NAMALWA (cell line): ENCODE data around the gene TSHZ2.

ENCODE experiments used
- DNase-seq: peaks from one replicate; pipeline ENCODE4 v3.0.0-alpha.2; 2015; ENCODE audit warnings: low spot score

Gene TSHZ2, protein sequence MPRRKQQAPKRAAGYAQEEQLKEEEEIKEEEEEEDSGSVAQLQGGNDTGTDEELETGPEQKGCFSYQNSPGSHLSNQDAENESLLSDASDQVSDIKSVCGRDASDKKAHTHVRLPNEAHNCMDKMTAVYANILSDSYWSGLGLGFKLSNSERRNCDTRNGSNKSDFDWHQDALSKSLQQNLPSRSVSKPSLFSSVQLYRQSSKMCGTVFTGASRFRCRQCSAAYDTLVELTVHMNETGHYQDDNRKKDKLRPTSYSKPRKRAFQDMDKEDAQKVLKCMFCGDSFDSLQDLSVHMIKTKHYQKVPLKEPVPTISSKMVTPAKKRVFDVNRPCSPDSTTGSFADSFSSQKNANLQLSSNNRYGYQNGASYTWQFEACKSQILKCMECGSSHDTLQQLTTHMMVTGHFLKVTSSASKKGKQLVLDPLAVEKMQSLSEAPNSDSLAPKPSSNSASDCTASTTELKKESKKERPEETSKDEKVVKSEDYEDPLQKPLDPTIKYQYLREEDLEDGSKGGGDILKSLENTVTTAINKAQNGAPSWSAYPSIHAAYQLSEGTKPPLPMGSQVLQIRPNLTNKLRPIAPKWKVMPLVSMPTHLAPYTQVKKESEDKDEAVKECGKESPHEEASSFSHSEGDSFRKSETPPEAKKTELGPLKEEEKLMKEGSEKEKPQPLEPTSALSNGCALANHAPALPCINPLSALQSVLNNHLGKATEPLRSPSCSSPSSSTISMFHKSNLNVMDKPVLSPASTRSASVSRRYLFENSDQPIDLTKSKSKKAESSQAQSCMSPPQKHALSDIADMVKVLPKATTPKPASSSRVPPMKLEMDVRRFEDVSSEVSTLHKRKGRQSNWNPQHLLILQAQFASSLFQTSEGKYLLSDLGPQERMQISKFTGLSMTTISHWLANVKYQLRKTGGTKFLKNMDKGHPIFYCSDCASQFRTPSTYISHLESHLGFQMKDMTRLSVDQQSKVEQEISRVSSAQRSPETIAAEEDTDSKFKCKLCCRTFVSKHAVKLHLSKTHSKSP (N-terminal part only)

DNA sequence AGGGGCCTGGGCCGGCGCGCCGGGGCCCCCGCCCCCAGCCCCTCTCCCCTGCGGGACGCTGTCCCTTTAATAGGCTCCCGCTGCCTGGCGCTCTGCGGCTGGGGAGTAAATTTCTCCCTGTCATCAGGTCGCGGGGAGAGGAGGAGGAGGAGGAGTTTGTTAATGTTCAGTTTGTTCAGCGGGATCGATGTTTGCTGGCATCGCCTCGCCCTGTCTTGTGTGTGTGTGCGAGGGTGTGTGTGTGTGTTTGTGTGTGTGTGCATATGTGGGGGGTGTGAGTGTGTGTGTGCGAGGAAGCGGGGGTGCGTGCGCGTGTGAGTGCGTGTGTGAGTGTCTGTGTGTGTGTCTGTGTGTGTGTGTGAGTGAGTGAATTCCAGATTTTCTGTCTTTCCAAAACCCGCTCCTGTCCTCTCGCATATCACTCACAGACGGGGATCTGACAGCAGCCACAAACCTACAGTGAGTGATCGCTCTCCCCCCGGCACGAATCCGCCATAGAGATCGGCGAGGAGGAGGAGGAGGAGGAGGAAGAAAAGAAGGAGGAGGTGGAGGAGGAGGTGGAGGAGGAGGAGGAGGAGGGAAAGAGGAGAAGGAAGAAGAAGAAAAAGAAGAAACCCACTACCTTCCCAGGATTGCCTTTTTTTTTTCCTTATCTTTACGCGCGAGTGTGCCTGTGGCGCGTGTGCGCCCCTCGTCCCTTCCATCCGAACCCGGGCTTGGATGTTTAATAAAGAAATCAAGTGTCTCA is at the start of gene TSHZ2:
Gene TSHZ2, plus strand, starts transcription at position 169 of the 748 bp plus-strand sequence. CDS start 936 bp downstream, outside the sequence.
- no peak for DNase-seq

DNA sequence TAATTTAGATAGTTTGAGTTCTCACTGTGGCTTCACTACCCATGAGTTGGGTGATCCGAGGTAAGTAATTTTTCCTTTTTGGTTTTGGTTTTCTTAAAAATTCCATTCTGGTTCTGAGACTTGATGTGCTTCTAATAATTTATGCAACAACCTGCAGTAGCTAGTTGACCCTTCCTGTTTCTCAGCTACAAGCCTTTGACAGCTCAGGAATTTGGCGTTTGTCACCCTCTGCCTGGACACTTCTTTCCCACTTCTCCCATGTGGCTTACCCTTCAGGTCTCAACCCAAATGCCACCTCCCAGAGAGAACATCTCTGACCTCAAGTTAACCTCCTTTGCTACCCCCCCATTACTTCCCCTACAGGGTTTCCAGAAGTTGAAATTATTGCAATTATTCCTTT is 49.7 kb upstream of the TSHZ2 start:
- DNase-seq, result no peak

DNA sequence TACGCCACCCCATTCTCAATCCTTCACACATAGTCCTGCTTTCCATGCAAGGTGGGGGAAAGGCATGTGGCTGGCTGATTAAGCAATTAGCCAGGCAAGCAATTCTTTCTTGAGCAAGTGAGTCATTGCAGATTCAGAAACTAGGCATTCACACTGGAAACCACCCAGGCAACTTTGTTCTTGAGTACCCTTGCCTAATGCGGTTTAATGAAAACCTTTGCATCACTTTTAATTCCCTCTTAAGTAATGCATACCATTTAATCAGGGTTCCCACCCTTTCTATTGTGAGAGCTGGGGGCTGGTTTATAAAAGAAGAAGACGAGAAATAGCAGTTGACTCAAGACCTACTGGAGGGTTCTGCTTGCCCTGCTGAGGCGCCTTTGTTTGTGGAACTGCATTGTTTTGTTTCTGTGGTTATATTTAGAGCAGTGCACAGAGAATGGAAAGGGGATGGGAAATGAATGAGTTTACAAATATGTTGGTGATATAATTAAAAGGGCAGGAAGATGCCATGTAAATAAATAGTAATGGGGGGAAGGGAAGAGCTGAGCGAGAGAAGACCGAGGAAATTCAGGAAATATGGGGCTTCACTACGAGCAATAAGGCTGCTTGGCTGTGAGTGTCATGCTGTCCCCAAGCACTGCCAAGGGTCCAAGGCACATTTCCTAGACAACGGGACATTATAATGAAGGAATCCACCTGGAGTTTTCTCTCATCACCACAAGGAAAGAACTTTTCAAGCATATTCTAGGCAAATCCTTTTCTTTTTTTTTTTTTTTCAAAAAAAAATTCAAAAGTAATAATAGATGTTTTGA is 48.8 kb upstream of the TSHZ2 start:
- no peak for DNase-seq

DNA sequence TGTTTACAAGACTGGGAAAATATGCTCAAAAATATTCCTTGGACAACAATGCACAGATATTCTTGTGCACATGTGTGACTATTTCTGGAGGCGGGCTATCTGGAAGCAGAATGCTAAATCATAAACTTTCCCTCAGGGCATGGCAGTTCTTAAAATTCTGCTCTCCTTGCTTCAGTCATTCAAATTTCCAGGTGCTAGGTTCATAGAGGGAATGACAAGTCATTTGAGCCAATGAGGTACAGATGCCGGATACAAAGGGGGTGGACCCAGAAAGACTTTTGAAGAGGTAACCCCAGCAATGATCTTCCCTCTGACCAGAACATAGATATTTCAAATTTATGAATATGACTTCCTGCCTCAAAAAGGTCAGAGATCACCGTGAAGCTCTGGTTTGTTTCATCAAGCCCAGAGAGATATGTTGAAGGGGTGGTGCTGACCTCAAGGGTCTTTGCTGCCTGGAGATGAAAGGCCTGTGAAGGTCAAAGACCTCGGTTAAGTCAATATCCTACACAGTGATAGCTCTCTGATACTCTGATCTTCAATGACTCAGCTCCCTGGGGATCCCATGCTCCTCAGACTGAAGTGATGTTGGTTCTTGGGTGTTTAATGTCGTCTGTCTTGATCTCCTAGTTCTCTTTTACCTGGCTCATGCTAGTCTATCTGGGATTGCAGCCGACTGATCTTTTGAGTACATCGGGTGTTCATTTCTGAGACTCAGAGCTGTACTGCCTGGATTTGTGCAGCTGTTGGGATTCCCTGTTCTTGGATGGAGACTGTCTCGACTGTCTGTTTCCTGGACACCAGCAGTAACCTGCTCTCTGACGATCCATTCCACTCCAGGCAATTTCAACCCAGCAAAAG is 47.5 kb upstream of the TSHZ2 start:
- DNase-seq, result no peak

DNA sequence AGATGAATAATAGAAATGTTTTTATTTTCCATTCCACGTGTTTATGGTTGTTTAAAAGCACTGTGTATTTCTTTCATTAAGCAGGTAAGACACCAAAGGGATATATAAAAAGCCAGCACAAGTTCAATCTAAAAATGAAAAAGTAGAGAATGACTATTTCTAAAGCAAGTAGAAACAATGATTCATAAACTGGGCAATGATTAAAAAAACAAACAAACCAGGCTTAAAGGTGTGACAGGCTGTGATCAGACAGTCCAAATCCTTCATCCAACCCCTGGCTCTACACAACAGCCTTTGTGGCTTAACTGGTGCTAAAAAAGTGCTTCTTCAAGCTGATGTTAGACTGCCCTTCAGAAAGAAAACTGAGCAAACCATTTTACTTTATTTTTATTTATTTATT is 45.7 kb upstream of the TSHZ2 start:
- no peak for DNase-seq

DNA sequence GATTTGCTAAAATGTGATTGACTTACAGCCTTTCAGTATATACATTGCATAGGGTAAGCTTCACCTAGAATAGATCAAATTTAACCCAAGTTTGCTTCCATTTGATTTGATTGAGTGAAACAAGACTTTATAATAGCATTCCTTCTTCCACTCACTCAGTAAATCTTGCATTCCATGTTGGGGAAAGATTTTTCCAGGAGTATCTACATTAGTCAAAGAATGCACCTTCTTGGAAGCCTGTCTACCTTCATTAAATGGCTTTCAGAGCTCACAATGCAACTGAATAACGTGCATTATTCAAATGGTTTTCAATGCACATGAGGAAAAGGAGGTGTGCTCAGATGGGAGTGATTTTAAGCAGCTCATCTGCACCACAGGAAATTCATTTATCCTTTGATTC is 38.3 kb upstream of the TSHZ2 start:
- no peak for DNase-seq

DNA sequence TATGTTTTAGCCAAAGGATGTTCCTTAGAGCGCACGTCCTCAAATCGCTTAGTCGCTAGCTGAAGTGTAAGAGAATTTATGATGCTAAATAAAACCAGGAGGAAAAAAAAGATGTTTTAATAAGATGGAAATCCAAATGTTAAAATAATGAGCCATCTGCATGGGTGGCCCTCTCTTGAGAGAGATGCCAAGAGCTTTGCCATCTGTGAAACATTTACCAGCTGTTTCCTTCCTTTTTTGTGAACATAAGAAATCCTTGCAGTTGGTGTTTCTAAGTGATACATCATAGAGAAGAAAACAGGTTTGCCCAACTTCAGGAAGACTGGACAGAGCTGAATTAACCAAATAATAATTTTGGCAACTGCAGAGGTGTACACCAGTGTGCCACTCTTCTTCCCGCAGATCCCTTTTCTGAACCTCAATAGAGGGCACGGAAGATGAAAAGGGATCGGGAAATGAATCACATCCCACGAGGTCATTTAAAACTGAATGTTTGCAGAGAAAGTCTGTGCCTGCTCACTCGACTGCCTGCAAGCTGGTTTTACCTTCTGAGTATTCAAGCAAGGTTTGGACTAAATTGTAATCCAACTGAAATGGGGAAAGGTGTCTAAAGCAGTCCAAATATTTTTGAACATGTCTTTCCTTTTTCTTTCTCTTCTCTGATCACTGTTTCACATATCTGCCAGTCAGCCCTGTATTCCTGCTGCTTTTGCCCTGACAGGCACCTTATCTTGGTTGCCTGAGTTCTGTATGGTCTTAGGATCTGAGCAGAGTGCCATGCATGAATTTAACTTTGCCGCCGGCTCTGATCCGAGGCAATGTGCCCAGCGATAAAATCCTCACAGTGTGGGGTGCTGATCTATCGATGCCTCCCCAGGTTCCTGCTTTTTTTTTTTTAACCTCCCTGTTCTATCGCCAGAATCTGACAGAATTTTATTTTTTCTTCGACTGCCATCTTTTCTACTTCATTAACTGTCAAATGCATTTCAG is 35.5 kb upstream of the TSHZ2 start:
- DNase-seq, result no peak

DNA sequence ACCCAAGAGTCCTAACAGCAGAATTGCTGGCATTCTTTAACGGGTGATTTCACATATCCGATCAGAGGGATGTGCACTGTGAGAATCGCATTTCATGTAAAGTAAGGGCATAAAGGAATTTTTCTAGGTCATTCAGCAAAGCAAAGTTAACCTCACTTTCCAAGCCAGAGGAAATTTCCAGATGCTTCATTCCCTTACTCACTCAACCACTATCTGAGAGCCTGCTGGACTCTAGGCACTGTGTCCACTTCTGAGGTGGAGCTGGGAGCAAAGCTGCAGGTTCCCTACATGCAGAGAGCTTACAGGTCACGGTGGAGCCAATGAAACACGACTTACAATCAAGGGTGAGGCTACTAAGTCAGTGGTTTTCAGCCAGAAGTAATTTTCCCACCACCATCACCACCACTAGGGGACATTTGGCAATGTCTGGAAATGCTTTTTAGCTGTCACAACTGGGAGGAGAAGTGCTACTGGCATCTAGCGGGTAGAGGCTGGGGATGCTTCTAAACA is 34.5 kb upstream of the TSHZ2 start:
- DNase-seq, result peak; percentile 5

DNA sequence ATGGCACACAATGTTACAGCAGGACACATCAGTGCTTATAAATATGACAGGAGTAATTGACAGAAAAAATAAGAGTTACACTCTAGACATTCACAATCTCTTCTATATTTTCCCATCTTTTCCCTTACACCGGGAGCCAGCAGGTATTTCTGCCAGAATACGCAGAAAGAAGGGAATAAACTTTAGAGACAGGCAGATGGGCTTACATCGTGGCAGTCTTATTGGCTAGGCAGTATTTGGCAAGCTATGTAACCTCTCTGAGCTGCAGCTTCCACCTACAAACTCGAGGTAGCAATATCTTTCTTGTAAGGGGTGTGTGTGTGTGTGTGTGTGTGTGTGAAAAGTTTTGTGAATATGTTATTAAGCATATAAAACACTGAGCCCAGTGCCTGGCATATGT is 33.0 kb upstream of the TSHZ2 start:
- DNase-seq, result no peak

DNA sequence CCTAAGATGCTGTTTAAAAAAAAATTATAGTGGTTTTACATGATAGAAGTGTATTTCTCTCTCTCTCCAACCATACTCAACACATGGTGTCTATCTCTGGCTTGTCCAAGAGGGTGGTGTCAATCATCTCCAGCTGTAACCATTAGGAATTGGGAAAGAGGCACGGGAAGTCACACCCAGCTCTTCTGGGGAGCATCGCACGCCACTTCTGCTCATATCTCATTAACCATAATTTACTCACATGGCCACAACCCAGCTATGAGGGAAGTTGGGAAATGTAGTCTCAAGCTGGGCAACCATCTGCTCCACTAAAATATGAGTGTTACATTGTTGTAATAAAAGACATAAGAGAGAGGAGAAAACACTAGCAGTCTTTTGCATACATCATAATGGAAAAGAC is 30.4 kb upstream of the TSHZ2 start:
- DNase-seq, result no peak

DNA sequence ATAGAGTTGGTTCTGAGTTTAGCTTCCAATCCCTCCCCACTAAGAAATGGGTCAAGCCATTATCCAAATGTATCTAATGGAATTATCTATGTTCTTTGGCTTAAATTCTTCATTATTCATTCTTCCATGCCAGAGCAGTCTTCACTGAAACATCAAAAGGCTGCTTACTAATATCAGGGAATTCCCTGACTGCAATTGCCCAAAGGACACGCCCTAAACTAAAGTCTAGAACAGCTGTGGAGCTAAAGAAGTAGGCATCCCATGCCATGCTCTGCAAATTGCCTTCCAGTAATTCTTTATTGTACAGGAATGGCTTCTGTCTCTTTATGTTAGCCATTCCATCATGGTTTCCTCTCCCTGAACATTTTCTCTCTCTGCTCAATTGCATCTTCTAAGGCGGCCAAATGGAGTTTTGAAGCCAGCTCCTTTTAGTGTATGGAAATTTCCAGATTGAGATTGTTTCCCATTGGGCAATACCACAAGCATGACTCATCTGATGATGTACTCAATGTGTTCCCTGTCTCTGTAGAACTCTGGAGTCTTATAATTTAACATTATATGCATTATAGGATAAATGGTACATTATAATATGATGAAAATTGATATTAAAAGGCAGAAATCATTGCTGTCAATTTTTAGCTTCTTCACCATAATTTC is 28.8 kb upstream of the TSHZ2 start:
- DNase-seq, result no peak

DNA sequence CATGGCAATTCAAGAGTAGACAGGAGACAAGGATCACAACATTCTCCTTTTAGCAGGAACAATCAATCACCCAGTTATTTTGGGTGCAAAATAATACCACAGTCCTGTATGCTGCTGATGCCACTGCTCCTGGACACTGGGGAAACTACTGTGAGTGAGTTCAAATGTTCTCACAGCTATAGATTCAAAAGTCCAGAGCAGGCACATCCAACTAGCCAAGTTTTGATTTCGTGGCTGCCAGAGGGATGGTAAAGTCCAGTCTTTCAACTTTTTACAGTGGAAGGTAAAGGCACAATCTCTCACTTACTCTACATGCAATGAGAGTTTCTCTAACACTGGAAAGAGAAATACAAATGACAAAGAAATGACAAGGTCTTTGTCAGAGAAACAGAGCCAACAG is 26.9 kb upstream of the TSHZ2 start:
- DNase-seq, result no peak

DNA sequence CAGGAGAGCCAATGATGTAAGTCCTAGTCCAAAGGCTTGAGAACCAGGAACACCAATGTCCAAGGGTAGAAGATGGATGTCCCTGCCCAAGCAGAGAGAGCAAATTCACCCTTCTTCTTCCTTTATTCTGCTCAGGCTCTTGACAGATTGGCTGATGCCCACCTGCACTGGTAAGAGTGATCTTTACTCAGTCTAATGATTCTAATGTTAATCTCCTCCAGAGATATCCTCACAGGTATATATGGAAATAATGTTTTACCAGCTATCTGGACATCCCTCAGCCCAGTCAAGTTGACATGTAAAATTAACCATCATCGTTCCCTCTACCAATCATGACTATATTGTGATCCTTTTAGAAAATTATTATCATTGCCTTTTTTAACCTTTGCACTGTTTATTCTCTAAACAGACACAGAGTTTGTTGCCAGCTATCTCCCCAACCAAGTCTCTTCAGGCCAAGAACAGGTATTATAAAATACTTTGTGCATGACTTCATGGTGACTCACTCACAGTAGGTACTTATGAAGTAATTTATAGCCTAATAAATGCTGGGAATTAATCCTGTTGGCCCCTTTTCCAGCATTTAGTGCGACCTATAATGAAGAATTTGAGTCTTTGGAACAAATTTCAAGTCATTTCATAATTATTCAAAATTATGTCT is 26.2 kb upstream of the TSHZ2 start:
- DNase-seq, result no peak

DNA sequence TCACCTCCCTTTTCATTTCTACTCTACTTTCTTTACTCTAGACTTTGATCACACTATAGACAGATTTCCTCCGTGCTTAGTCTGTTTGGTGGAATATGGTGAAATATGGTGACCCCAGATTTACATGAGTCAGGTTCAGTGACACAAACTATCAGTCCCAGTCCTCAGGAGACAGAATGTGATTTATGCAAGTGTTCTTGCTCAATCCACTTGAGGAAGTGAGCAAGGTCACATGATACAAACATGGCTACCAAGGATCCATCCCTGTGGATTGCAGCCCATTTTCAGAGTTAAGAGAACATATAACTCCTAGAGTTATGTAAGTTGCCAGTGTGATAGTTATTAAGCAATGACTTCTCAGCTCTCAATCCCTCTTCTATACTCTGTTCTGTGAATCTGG is 23.7 kb upstream of the TSHZ2 start:
- DNase-seq, result no peak

DNA sequence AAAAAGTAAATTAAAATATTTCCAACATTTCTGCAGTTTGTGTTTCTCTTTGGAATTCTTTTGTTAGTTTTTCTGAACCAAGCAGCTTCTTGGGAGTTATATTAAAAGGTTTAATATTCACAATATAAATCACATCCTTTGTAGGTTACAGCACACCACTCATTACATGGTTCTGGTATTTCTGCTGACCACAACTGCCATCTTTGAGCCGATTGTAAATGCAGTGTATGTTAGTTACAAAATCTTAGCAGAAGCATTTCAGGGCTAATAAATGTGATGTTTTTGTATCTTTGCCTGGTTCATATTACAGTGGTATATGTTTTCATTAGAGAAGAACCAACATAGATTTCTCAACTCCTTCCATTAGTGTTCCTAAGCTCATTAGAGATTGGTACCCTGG is 19.1 kb upstream of the TSHZ2 start:
- no peak for DNase-seq

DNA sequence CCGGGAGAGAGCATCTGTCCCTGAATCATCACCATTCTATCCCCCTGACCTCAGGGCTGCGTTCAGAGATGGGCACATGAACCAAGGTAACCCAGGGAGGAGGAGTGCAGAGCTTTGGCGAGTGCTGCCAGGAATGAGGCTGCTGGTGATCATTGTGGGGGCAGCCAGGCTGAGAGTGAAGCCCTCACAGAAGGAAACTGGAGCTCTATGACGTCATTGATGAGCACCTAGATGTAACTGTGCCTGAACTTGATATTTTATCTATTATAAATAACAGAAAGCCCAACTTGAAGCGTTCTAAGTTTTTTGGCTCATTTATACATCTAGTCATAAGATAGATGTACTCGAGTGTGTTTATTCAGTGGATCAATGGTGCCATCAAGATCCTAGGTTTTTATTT is 17.3 kb upstream of the TSHZ2 start:
- DNase-seq, result no peak

DNA sequence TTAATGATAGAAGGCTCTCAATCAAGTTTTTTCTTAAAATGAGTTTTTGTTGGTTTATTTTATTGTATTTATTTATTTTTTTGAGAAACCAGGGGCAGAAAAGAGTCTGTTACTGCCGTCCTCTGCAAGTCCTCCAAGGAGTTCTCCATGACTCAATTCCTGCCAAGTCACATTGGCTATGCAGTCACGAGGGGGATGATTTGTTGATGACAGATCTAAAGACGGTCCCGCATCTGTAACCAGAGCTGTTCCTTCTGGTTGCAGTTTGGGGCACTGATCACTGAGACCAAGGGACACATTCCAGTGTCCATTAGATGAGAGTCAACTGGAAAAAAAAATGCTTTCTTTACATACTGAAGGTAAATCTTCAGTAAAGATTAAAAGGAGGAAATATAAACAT is 13.9 kb upstream of the TSHZ2 start:
- DNase-seq, result no peak

DNA sequence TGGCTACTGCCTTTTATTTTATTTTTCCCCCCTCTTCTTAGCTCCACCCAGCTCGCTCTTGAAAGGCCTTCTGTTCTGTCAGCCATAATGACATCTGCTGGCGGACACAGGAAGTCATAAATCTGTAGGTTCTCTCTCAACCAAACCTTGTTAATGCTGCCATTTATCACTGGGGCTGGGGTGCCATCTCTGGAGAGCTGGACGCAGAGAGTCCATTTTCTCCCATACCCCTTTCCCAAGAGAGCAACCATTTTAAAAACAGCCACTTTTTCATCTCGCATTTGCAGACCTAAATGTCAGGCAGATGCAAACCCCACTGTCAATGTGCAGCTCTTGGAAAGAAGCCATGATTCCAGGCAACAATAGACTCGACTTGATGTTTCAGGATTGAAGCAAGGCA is 13.0 kb upstream of the TSHZ2 start:
- DNase-seq, result peak; percentile 29
